H1 (cell line): ENCODE results near the gene RUNX1. TPM values are rescaled to one million over a fixed set of nuclear protein-coding genes. Genes with fewer than 3 reads are reported as not detected.

Source experiments
- CTCF ChIA-PET: fragments of 300-600 bp; sonication (Branson Sonifier 250); formaldehyde crosslinking; loops from one replicate; lab custom pipeline; 2021; ENCODE audit not compliant: partially characterized antibody; lab: Charles Lee
- POLR2A ChIA-PET: fragments of 300-600 bp; sonication (Branson Sonifier 250); formaldehyde crosslinking; loops from one replicate; lab custom pipeline; 2021; ENCODE audit warnings: inconsistent platforms; ENCODE audit not compliant: partially characterized antibody; lab: Charles Lee
- DNase-seq, 2 experiments: peaks; one replicate each; pipeline versions ENCODE4 v3.0.0 to v3.0.0-alpha.2; 2010 to 2022; ENCODE audit warnings: low spot score in 2 of 2, low read depth in 1 of 2, mixed read lengths in 1 of 2
- FAIRE-seq: peaks from 2 replicates; lab custom pipeline; 2011; peaks lifted over from hg19 to GRCh38; lab: Jason Lieb, UNC
- H2AFZ ChIP-seq: 2 replicates; pipeline ENCODE4 v1.8.1; 2012; ENCODE audit warnings: low read length, inconsistent platforms
- H2AK5ac ChIP-seq: 2 replicates; pipeline ENCODE4 v1.6.1; 2013; ENCODE audit warnings: low read depth, low read length
- H2BK120ac ChIP-seq: replicated peaks from 2 replicates; pipeline ENCODE3; 2013; ENCODE audit warnings: low read depth, low read length, inconsistent platforms
- H2BK12ac ChIP-seq: 2 replicates; pipeline ENCODE4 v1.6.1; 2013; ENCODE audit warnings: low read depth, low read length
- H2BK15ac ChIP-seq: 2 replicates; pipeline ENCODE4 v1.6.1; 2013; ENCODE audit warnings: low read length
- H2BK20ac ChIP-seq: 2 replicates; pipeline ENCODE4 v1.6.1; 2013; ENCODE audit warnings: low read length
- H2BK5ac ChIP-seq: 2 replicates; pipeline ENCODE4 v1.6.1; 2013; ENCODE audit warnings: low read depth, low read length
- H3K14ac ChIP-seq: 2 replicates; pipeline ENCODE4 v1.6.1; 2013; ENCODE audit warnings: inconsistent platforms; ENCODE audit not compliant: insufficient read length
- H3K18ac ChIP-seq: 2 replicates; pipeline ENCODE4 v1.6.1; 2013; ENCODE audit warnings: low read length; ENCODE audit errors: extremely low read depth
- H3K23ac ChIP-seq: 2 replicates; pipeline ENCODE4 v1.6.1; 2013; ENCODE audit warnings: inconsistent platforms; ENCODE audit not compliant: insufficient read length
- H3K23me2 ChIP-seq: 2 replicates; pipeline ENCODE4 v1.6.1; 2013; ENCODE audit warnings: low read depth, low read length
- H3K27ac ChIP-seq: 2 replicates; pipeline ENCODE4 v1.6.1; 2011; ENCODE audit warnings: low read depth, low read length, inconsistent platforms
- H3K27me3 ChIP-seq, 4 experiments: replicated peaks in 1 of 4; 1 replicate in 1 of 4; 2 replicates in 3 of 4; pipeline versions ENCODE4 v1.6.1 to v1.8.1; 2011 to 2013; ENCODE audit warnings: low read length in 3 of 4, mild to moderate bottlenecking in 3 of 4, inconsistent platforms in 2 of 4, mixed read lengths in 2 of 4, moderate library complexity in 1 of 4; ENCODE audit not compliant: control insufficient read depth in 3 of 4, insufficient read depth in 3 of 4; ENCODE audit errors: extremely low read depth in 1 of 4
- H3K36me3 ChIP-seq, 4 experiments: 2 replicates each; pipeline versions ENCODE4 v1.6.1 to v1.8.1; 2011 to 2013; ENCODE audit warnings: mild to moderate bottlenecking in 4 of 4, low read length in 3 of 4, moderate library complexity in 2 of 4, control low read depth in 1 of 4, inconsistent platforms in 1 of 4; ENCODE audit not compliant: insufficient read depth in 4 of 4, control insufficient read depth in 2 of 4
- H3K4ac ChIP-seq: replicated peaks from 2 replicates; pipeline ENCODE3; 2013; ENCODE audit warnings: low read length, low read depth, mixed read lengths, inconsistent platforms; ENCODE audit not compliant: insufficient read length
- H3K4me1 ChIP-seq, 4 experiments: replicated peaks in 1 of 4; 1 replicate in 1 of 4; 2 replicates in 3 of 4; pipeline versions ENCODE4 v1.6.1 to v1.8.1; 2011 to 2013; ENCODE audit warnings: low read length in 3 of 4, inconsistent platforms in 2 of 4, mixed read lengths in 1 of 4; ENCODE audit not compliant: insufficient read depth in 4 of 4, control insufficient read depth in 3 of 4
- H3K4me2 ChIP-seq, 2 experiments: 2 replicates each; pipeline versions ENCODE4 v1.6.1 to v1.8.1; 2011 to 2013; ENCODE audit warnings: low read depth in 2 of 2, low read length in 2 of 2, control low read depth in 1 of 2, inconsistent platforms in 1 of 2, mild to moderate bottlenecking in 1 of 2; ENCODE audit not compliant: insufficient read depth in 1 of 2
- H3K4me3 ChIP-seq, 4 experiments: fragments of 200-600, 300-600 bp in 1 of 4; sonication (generic), shearing (Covaris generic), sonication (Bioruptor Twin) in 1 of 4; 2 replicates each; pipeline versions ENCODE4 v1.5.1 to v1.8.1; 2011 to 2016; ENCODE audit warnings: low read length in 4 of 4, low read depth in 3 of 4, control low read depth in 2 of 4, inconsistent platforms in 2 of 4, mild to moderate bottlenecking in 2 of 4, mixed read lengths in 1 of 4, moderate library complexity in 1 of 4; ENCODE audit not compliant: insufficient read depth in 2 of 4; ENCODE audit errors: extremely low read depth in 1 of 4
- H3K56ac ChIP-seq: replicated peaks from 2 replicates; pipeline ENCODE3; 2013; ENCODE audit warnings: low read depth, mild to moderate bottlenecking, mixed read lengths, low read length, inconsistent platforms; ENCODE audit not compliant: insufficient read length
- H3K79me1 ChIP-seq: 2 replicates; pipeline ENCODE4 v1.6.1; 2013; ENCODE audit warnings: low read depth, low read length, control low read depth
- H3K79me2 ChIP-seq, 2 experiments: 2 replicates each; pipeline versions ENCODE4 v1.6.1 to v1.8.1; 2012 to 2013; ENCODE audit warnings: low read length in 2 of 2, mild to moderate bottlenecking in 2 of 2, inconsistent platforms in 1 of 2; ENCODE audit not compliant: insufficient read depth in 2 of 2, control insufficient read depth in 1 of 2
- H3K9ac ChIP-seq, 4 experiments: replicated peaks in 1 of 4; 1 replicate in 1 of 4; 2 replicates in 3 of 4; pipeline versions ENCODE4 v1.6.1 to v1.8.1; 2011 to 2013; ENCODE audit warnings: low read depth in 3 of 4, low read length in 3 of 4, control low read depth in 2 of 4, mild to moderate bottlenecking in 2 of 4, moderate library complexity in 2 of 4, inconsistent platforms in 1 of 4; ENCODE audit errors: extremely low read depth in 1 of 4
- H3K9me3 ChIP-seq, 2 experiments: 2 replicates each; pipeline versions ENCODE4 v1.6.1 to v1.8.1; 2012 to 2013; ENCODE audit warnings: mild to moderate bottlenecking in 2 of 2, moderate library complexity in 2 of 2, control low read depth in 1 of 2, inconsistent platforms in 1 of 2, low read depth in 1 of 2, low read length in 1 of 2, mixed read lengths in 1 of 2; ENCODE audit not compliant: insufficient read depth in 2 of 2
- H4K20me1 ChIP-seq, 2 experiments: replicated peaks in 1 of 2; 2 replicates each; pipeline versions ENCODE3 to v1.8.1; 2011 to 2013; ENCODE audit warnings: inconsistent platforms in 2 of 2, low read length in 2 of 2, mild to moderate bottlenecking in 1 of 2; ENCODE audit not compliant: insufficient read depth in 2 of 2, control insufficient read depth in 1 of 2
- H4K5ac ChIP-seq: 2 replicates; pipeline ENCODE4 v1.6.1; 2013; ENCODE audit warnings: low read length, low read depth, mixed read lengths, inconsistent platforms; ENCODE audit not compliant: insufficient read length
- H4K8ac ChIP-seq: 2 replicates; pipeline ENCODE4 v1.8.0; 2013; ENCODE audit warnings: mild to moderate bottlenecking, moderate library complexity, low read length, inconsistent platforms; ENCODE audit not compliant: insufficient read depth; ENCODE audit errors: extremely low read depth
- H4K91ac ChIP-seq: replicated peaks from 2 replicates; pipeline ENCODE3; 2013; ENCODE audit warnings: low read length, mixed read lengths, inconsistent platforms; ENCODE audit not compliant: insufficient read length
- WGBS, 2 experiments: shearing (Covaris generic) in 1 of 2; methylation state at CpG; one replicate each; pipeline versions ENCODE4 v1.1.6 to v1.1.7; 2013 to 2015; ENCODE audit warnings: low lambda C conversion rate in 2 of 2, mixed read lengths in 2 of 2, inconsistent platforms in 1 of 2, low coverage in 1 of 2, missing lambda C conversion rate in 1 of 2; ENCODE audit not compliant: insufficient replicate concordance in 2 of 2, insufficient coverage in 1 of 2, insufficient read length in 1 of 2; ENCODE audit errors: extremely low coverage in 1 of 2, missing lambda C conversion rate in 1 of 2; 5-methylcytosine and 5-hydroxymethylcytosine counted together
- polyA plus RNA-seq, 7 experiments: library from polyadenylated mRNA; depleted of rRNA in 3 of 7; stranded (reverse) in 5 of 7; unstranded in 2 of 7; fragments of >200 nt in 5 of 7; fragments of 200-250 nt in 2 of 7; gene quantifications; 1 replicate in 5 of 7; 2 replicates in 1 of 7; 4 replicates in 1 of 7; pipeline versions ENCODE4 v1.2.1 to v1.2.3, GENCODE V29; 2011 to 2013; ENCODE audit warnings: missing spikeins in 2 of 7, mixed read lengths in 2 of 7
- total RNA-seq: library from RNA; stranded (reverse); fragmentation: NEBNext Ultra II Directional; extraction: Animal tissue kit (Norgen Biotek cat#: 25700); gene quantifications from 2 replicates; pipeline ENCODE4 v1.2.1, GENCODE V29; 2021

The RUNX1 gene
- total and polyA plus RNA-seq, 2 of the 8 experiments (the other 6 are each of a cell fraction or from before 2014, with no cell fraction given): 0.20 to 0.60 TPM

- no peak overlapping the region for H2BK5ac ChIP-seq
- no peaks in the 10 kb centered on the region for H3K9me3 ChIP-seq
- H2AK5ac ChIP-seq: no peak overlapping the region
- H4K5ac ChIP-seq: no peak overlapping the region
- no peaks in the 10 kb centered on the region for H4K20me1 ChIP-seq
- FAIRE-seq (no peak), DNase-seq (no peak)
- no peak overlapping the region for H4K8ac ChIP-seq
- POLR2A ChIA-PET: no interaction called here
- H3K18ac ChIP-seq: no peak overlapping the region
- no peaks in the 10 kb centered on the region for H3K79me1 ChIP-seq
- no peak overlapping the region for H3K4me3 ChIP-seq
- peaks cover 0 to 5% (median 2%) of the 10 kb centered on the region in 4 experiments; a peak in 3 of 7 replicates for H3K4me1 ChIP-seq
- no peak overlapping the region for H3K4ac ChIP-seq
- no peaks in the 10 kb centered on the region for H3K23me2 ChIP-seq
- H2AFZ ChIP-seq: no peak overlapping the region
- no peak overlapping the region for H2BK15ac ChIP-seq
- H2BK120ac ChIP-seq: no peak overlapping the region
- no peak overlapping the region for H4K91ac ChIP-seq
- no peak overlapping the region for H3K56ac ChIP-seq
- no peaks in the 10 kb centered on the region; a peak in 1 of 7 replicates for H3K27me3 ChIP-seq
- H2BK12ac ChIP-seq: no peak overlapping the region; the same call in 1 of the 2 replicates
- CTCF ChIA-PET: interaction anchor here (0.6 to 6.8 kb wide), 3 partner anchors 8 to 914 kb away, joined by 3 to 36 read pairs (median 7); no protein-coding TSS in a partner anchor
- no peaks in the 10 kb centered on the region for H3K79me2 ChIP-seq
- WGBS, 2 experiments: 95% methylated on average over 9 of the region's 9 CpGs; no CpG with 5 or more reads in 1 of the 2 experiments
- H3K14ac ChIP-seq: no peak overlapping the region
- H3K23ac ChIP-seq: no peak overlapping the region
- H2BK20ac ChIP-seq: no peak overlapping the region
- no peaks in the 10 kb centered on the region for H3K36me3 ChIP-seq
- H3K27ac ChIP-seq: no peak overlapping the region
- no peak overlapping the region for H3K4me2 ChIP-seq
- H3K9ac ChIP-seq: no peak overlapping the region
Observed at GRCh38 chr21:34815831-34816705, 233.0 kb downstream of the RUNX1 start.
